ENCODE data around the gene FRMD8.

GRCh38 chr11:65401803-65402248 lies 15.4 kb downstream of the FRMD8 start:
- TF ChIP-seq EZH2 (IDR thresholded peaks at IDR 0.05; ENCODE audit: borderline replicate concordance, low read depth, low read length, poor library complexity, severe bottlenecking), result no peak
- TF ChIP-seq CTCF (conservative IDR thresholded peaks at IDR 0.05; ENCODE audit: low read depth, low read length), result no peak

Data from A673 (cell line).